GM23338 (cell line): ENCODE measurements around the gene C15orf61. TPM values are rescaled to one million over a fixed set of nuclear protein-coding genes. Genes with fewer than 3 reads are reported as not detected.

Source experiments
- ATAC-seq: fragments of 200-7000 bp; cut with Tn5 transposase; 3 replicates; pipeline ENCODE4 v1.9.1; 2020
- DNase-seq: peaks from one replicate; pipeline ENCODE4 v3.0.0-alpha.2; 2015; ENCODE audit warnings: low spot score
- H2AFZ ChIP-seq: fragments of 200-600 bp; sonication (generic); 2 replicates; pipeline ENCODE4 v1.8.0; 2016; ENCODE audit warnings: antibody characterized with exemption, mild to moderate bottlenecking, moderate library complexity
- H3F3A ChIP-seq: fragments of 200-600 bp; sonication (generic); replicated peaks from 2 replicates; pipeline ENCODE4 v1.8.0; 2017; ENCODE audit warnings: antibody characterized with exemption, mixed run types, low read depth
- H3K27ac ChIP-seq: fragments of 200-600 bp; sonication (generic); 2 replicates; pipeline ENCODE4 v1.6.1; 2016; ENCODE audit warnings: low read depth
- H3K27me3 ChIP-seq: fragments of 200-600 bp; sonication (generic); 2 replicates; pipeline ENCODE4 v1.8.0; 2016; ENCODE audit warnings: mild to moderate bottlenecking, mixed run types, moderate library complexity; ENCODE audit not compliant: insufficient read depth
- H3K36me3 ChIP-seq: fragments of 200-600 bp; sonication (generic); 2 replicates; pipeline ENCODE4 v1.8.0; 2016; ENCODE audit warnings: mild to moderate bottlenecking; ENCODE audit not compliant: insufficient read depth
- H3K4me1 ChIP-seq: fragments of 200-600 bp; sonication (generic); 2 replicates; pipeline ENCODE4 v1.8.0; 2016; ENCODE audit warnings: mild to moderate bottlenecking, moderate library complexity; ENCODE audit not compliant: insufficient read depth
- H3K4me2 ChIP-seq: fragments of 200-600 bp; sonication (generic); 2 replicates; pipeline ENCODE4 v1.7.1; 2017; ENCODE audit warnings: mixed run types
- H3K4me3 ChIP-seq: fragments of 200-600 bp; sonication (generic); 2 replicates; pipeline ENCODE4 v1.6.1; 2016; ENCODE audit warnings: mixed run types
- H3K79me2 ChIP-seq: fragments of 200-600 bp; sonication (generic); replicated peaks from 2 replicates; pipeline ENCODE4 v1.8.0; 2017; ENCODE audit warnings: mild to moderate bottlenecking; ENCODE audit not compliant: insufficient read depth
- H3K9me2 ChIP-seq: fragments of 200-600 bp; sonication (generic); 2 replicates; pipeline ENCODE4 v1.8.0; 2017; ENCODE audit not compliant: insufficient read depth
- H4K20me1 ChIP-seq: fragments of 200-600 bp; sonication (generic); replicated peaks from 2 replicates; pipeline ENCODE4 v1.8.0; 2017; ENCODE audit warnings: mild to moderate bottlenecking; ENCODE audit not compliant: insufficient read depth
- H3K27ac Mint-ChIP-seq: 2 replicates; pipeline ENCODE4 v1.8.0; 2020; ENCODE audit warnings: inconsistent platforms, mild to moderate bottlenecking, moderate library complexity, mixed read lengths
- H3K27me3 Mint-ChIP-seq: 3 replicates; pipeline ENCODE4 v1.8.0; 2022; ENCODE audit warnings: low read depth, mild to moderate bottlenecking, moderate library complexity, mixed read lengths, inconsistent platforms; ENCODE audit not compliant: insufficient read depth, poor library complexity
- H3K36me3 Mint-ChIP-seq: 3 replicates; pipeline ENCODE4 v1.8.0; 2021; ENCODE audit warnings: low read depth, mild to moderate bottlenecking, inconsistent platforms, moderate library complexity, mixed read lengths
- H3K4me1 Mint-ChIP-seq: 3 replicates; pipeline ENCODE4 v1.8.0; 2020; ENCODE audit warnings: mild to moderate bottlenecking, inconsistent platforms, mixed read lengths
- H3K4me3 Mint-ChIP-seq: 3 replicates; pipeline ENCODE4 v1.8.0; 2021; ENCODE audit warnings: moderate library complexity, mild to moderate bottlenecking, inconsistent platforms, mixed read lengths
- H3K9me3 Mint-ChIP-seq: 3 replicates; pipeline ENCODE4 v1.8.0; 2020; ENCODE audit warnings: moderate library complexity, mild to moderate bottlenecking, inconsistent platforms, mixed read lengths
- CREB1 ChIP-seq: fragments of 250-450 bp; sonication (Bioruptor Pico); IDR thresholded peaks from 2 replicates; pipeline ENCODE4 v1.5.0; 2020; ENCODE audit warnings: low read depth, mild to moderate bottlenecking, moderate library complexity
- CTCF ChIP-seq, 2 experiments: fragments of 200-600 bp in 1 of 2; sonication (generic) in 1 of 2; conservative IDR thresholded peaks; 2 replicates each; pipeline versions ENCODE4 v1.5.1 to v1.6.1; 2016 to 2017; ENCODE audit warnings: antibody characterized with exemption in 2 of 2, low read depth in 2 of 2, mild to moderate bottlenecking in 2 of 2, moderate library complexity in 1 of 2
- ETS1 ChIP-seq: IDR thresholded peaks from 2 replicates; pipeline ENCODE4 v1.6.1; 2016; ENCODE audit warnings: antibody characterized with exemption
- EZH2 ChIP-seq: fragments of 200-600 bp; sonication (generic); IDR thresholded peaks from one replicate; pipeline ENCODE4 v1.8.0; 2017; ENCODE audit warnings: antibody characterized with exemption, mild to moderate bottlenecking, low read depth; ENCODE audit not compliant: unreplicated experiment
- EZH2phosphoT487 ChIP-seq: fragments of 200-600 bp; sonication (generic); IDR thresholded peaks from one replicate; pipeline ENCODE4 v1.8.1; 2018; ENCODE audit warnings: antibody characterized with exemption; ENCODE audit not compliant: unreplicated experiment
- JUNB ChIP-seq: IDR thresholded peaks from one replicate; pipeline ENCODE4 v1.6.1; 2016; ENCODE audit warnings: antibody characterized with exemption; ENCODE audit not compliant: unreplicated experiment
- REST ChIP-seq: IDR thresholded peaks from one replicate; pipeline ENCODE4 v1.6.1; 2018; ENCODE audit warnings: antibody characterized with exemption; ENCODE audit not compliant: unreplicated experiment
- ZNF114 ChIP-seq: fragments of 250-450 bp; sonication (Bioruptor Pico); IDR thresholded peaks from 2 replicates; pipeline ENCODE4 v1.5.0; 2020; ENCODE audit warnings: mild to moderate bottlenecking, moderate library complexity
- polyA plus RNA-seq: library from polyadenylated mRNA; unstranded; fragments of >200 nt; fragmentation: Nextera tagmentation; extraction: Ambion mirVana; gene quantifications from 2 replicates; pipeline ENCODE4 v1.2.1, GENCODE V29; 2016
- total RNA-seq: library from RNA; depleted of rRNA; stranded (reverse); fragments of >200 nt; shearing (Covaris generic); gene quantifications from 2 replicates; pipeline ENCODE4 v1.2.3, GENCODE V29; 2014

C15orf61 gene
- total and polyA plus RNA-seq, 2 experiments from 2014 or later: 1.8 to 5.9 TPM

GRCh38 chr15:67569668-67570067, 48.7 kb downstream of the C15orf61 start:
- H3K36me3 ChIP-seq: no peaks in the 10 kb centered on the region
- H3K9me2 ChIP-seq: no peaks in the 10 kb centered on the region
- no peaks in the 10 kb centered on the region for H4K20me1 ChIP-seq
- H3K4me3 ChIP-seq: no peak overlapping the region
- H3K79me2 ChIP-seq: no peaks in the 10 kb centered on the region
- H3K27ac ChIP-seq: no peak overlapping the region
- H3K27me3 Mint-ChIP-seq: no peaks in the 10 kb centered on the region
- no peaks in the 10 kb centered on the region for H3F3A ChIP-seq
- H3K4me3 Mint-ChIP-seq: no peak overlapping the region
- H3K27ac Mint-ChIP-seq: no peak overlapping the region
- 0 out of 2 replicates have a peak, but pooled peaks cover 7% of the 10 kb centered on the region for H3K4me1 ChIP-seq
- no peaks in the 10 kb centered on the region for H3K27me3 ChIP-seq
- ATAC-seq (no peak), DNase-seq (no peak)
- H3K4me1 Mint-ChIP-seq: 0 out of 3 replicates have a peak, but pooled peaks cover 3% of the 10 kb centered on the region
- no peaks in the 10 kb centered on the region for H3K9me3 Mint-ChIP-seq
- TF ChIP-seq EZH2 (no peak), ZNF114 (CRISPR knock-in tag) (no peak), ETS1 (no peak), REST (no peak), CREB1 (CRISPR knock-in tag) (no peak), JUNB (no peak)
- no peak overlapping the region for H2AFZ ChIP-seq
- no peak overlapping the region for H3K4me2 ChIP-seq
- H3K36me3 Mint-ChIP-seq: no peaks in the 10 kb centered on the region

- Histone ChIP-seq H2AFZ (no peak overlapping the region), H3K27ac (no peak overlapping the region), H3K4me2 (no peak overlapping the region), H3K4me3 (no peak overlapping the region), H3K36me3 (no peaks in the 10 kb centered on the region), H3K79me2 (no peaks in the 10 kb centered on the region), H3K27me3 (no peaks in the 10 kb centered on the region), H3F3A (no peaks in the 10 kb centered on the region), H3K4me1 (0 out of 2 replicates have a peak, but pooled peaks cover 7% of the 10 kb centered on the region), H3K9me2 (no peaks in the 10 kb centered on the region), H4K20me1 (no peaks in the 10 kb centered on the region)
- DNase-seq (no peak), ATAC-seq (no peak)
- Mint-ChIP-seq H3K27ac (no peak overlapping the region), H3K27me3 (no peaks in the 10 kb centered on the region), H3K9me3 (no peaks in the 10 kb centered on the region), H3K4me1 (peaks cover 11% of the 10 kb centered on the region; the same call in 2 of the 3 replicates), H3K36me3 (no peaks in the 10 kb centered on the region), H3K4me3 (no peak overlapping the region)
- TF ChIP-seq ETS1 (no peak), CTCF (conservative IDR thresholded peaks at IDR 0.05; ENCODE audit: low read depth in 2 of 2) (no peak), ZNF114 (CRISPR knock-in tag) (no peak), EZH2 (no peak), EZH2phosphoT487 (no peak)
Measured at GRCh38 chr15:67570875-67571647, 50.1 kb downstream of the C15orf61 start.
